GM18873 (cell line): Measurements from ENCODE around the gene XNDC1N.
"Not testable (repeated sequence)": the region's sequence is repeated elsewhere in the genome, so short reads cannot be mapped to it uniquely, and the experiment has no call there.

Source experiments
- ATAC-seq: cut with Tn5 transposase; IDR thresholded peaks from one replicate; pipeline ENCODE4 v1.9.1; 2021; ENCODE audit warnings: mild to moderate bottlenecking, moderate library complexity, moderate number of reproducible peaks; ENCODE audit not compliant: unreplicated experiment, low FRiP score

The XNDC1N gene

GRCh38 chr11:71933141-71933933 is 4.9 kb upstream of the XNDC1N start:
- ATAC-seq: no peak

- no peak for ATAC-seq
Observed at GRCh38 chr11:71931245-71931602, 2.8 kb upstream of the XNDC1N start.

- no peak for ATAC-seq
Observed at GRCh38 chr11:71930556-71931244, 2.3 kb upstream of the XNDC1N start.

- ATAC-seq: no peak
Observed at GRCh38 chr11:71929491-71929890, 1.1 kb upstream of the XNDC1N start.

- peak; percentile 80 for ATAC-seq
Observed at GRCh38 chr11:71928737-71929443, 496 bp upstream of the XNDC1N start, which contains the start of gene RNF121. Gene RNF121 (plus strand): TSS chr11:71929046. CDS start chr11:71929062, 16 bp downstream.

GRCh38 chr11:71917646-71918140 is 10.7 kb downstream of the XNDC1N start:
- ATAC-seq: no peak

- ATAC-seq: no peak
Observed at GRCh38 chr11:71914617-71915189, 13.7 kb downstream of the XNDC1N start.

- no peak for ATAC-seq
Observed at GRCh38 chr11:71913756-71914526, 14.5 kb downstream of the XNDC1N start.

- ATAC-seq: not testable (repeated sequence)
Observed at GRCh38 chr11:71911986-71912340, 16.4 kb downstream of the XNDC1N start.

GRCh38 chr11:71911321-71911985 is 16.9 kb downstream of the XNDC1N start:
- not testable (repeated sequence) for ATAC-seq

- not testable (repeated sequence) for ATAC-seq
Observed at GRCh38 chr11:71910775-71911174, 17.6 kb downstream of the XNDC1N start.

GRCh38 chr11:71908218-71908617 is 20.2 kb downstream of the XNDC1N start:
- ATAC-seq: no peak

- ATAC-seq: not testable (repeated sequence)
Observed at GRCh38 chr11:71901137-71901536, 27.3 kb downstream of the XNDC1N start.

GRCh38 chr11:71895961-71896360 is 32.4 kb downstream of the XNDC1N start:
- ATAC-seq: no peak

GRCh38 chr11:71889181-71889872 is 39.1 kb downstream of the XNDC1N start:
- not testable (repeated sequence) for ATAC-seq

- ATAC-seq: not testable (repeated sequence)
Observed at GRCh38 chr11:71888335-71889010, 39.9 kb downstream of the XNDC1N start.

- ATAC-seq: not testable (repeated sequence)
Observed at GRCh38 chr11:71885806-71886205, 42.6 kb downstream of the XNDC1N start.
